H1 (cell line): ENCODE data around the gene AHNAK2. TPM values are rescaled to one million over a fixed set of nuclear protein-coding genes. Genes with fewer than 3 reads are reported as not detected.

ENCODE experiments used
- MAFK ChIP-seq: IDR thresholded peaks from 2 replicates; pipeline ENCODE4 v1.6.1; 2012; ENCODE audit warnings: low read depth, mild to moderate bottlenecking, improper control_type of control experiment, low read length
- POU5F1 ChIP-seq: IDR thresholded peaks from 2 replicates; pipeline ENCODE4 v1.6.1; 2011; ENCODE audit warnings: low read depth, mild to moderate bottlenecking, low read length, moderate library complexity
- RNF2 ChIP-seq: fragments of 200-900, 300-1000 bp; sonication (generic); IDR thresholded peaks from 2 replicates; pipeline ENCODE4 v1.7.1; 2016; ENCODE audit warnings: borderline replicate concordance, low read depth, mild to moderate bottlenecking, antibody characterized with exemption, low read length; ENCODE audit not compliant: poor library complexity, severe bottlenecking; ENCODE audit errors: missing control alignments
- SP1 ChIP-seq: IDR thresholded peaks from 2 replicates; pipeline ENCODE4 v1.6.1; 2011; ENCODE audit warnings: low read depth, low read length
- TCF12 ChIP-seq: IDR thresholded peaks from 2 replicates; pipeline ENCODE4 v1.6.1; 2011; ENCODE audit warnings: low read depth, mild to moderate bottlenecking, low read length
- polyA plus RNA-seq, 7 experiments: library from polyadenylated mRNA; depleted of rRNA in 3 of 7; stranded (reverse) in 5 of 7; unstranded in 2 of 7; fragments of >200 nt in 5 of 7; fragments of 200-250 nt in 2 of 7; gene quantifications; 1 replicate in 5 of 7; 2 replicates in 1 of 7; 4 replicates in 1 of 7; pipeline versions ENCODE4 v1.2.1 to v1.2.3, GENCODE V29; 2011 to 2013; ENCODE audit warnings: missing spikeins in 2 of 7, mixed read lengths in 2 of 7
- total RNA-seq: library from RNA; stranded (reverse); fragmentation: NEBNext Ultra II Directional; extraction: Animal tissue kit (Norgen Biotek cat#: 25700); gene quantifications from 2 replicates; pipeline ENCODE4 v1.2.1, GENCODE V29; 2021
- TF ChIP-seq, protein P1 (sequence below): fragments of 300-600 bp; sonication (generic); IDR thresholded peaks from 2 replicates; pipeline ENCODE4 v1.7.1; 2012; ENCODE audit warnings: low read length, moderate library complexity, mild to moderate bottlenecking, inconsistent platforms; ENCODE audit not compliant: insufficient replicate concordance

AHNAK2 gene
- total and polyA plus RNA-seq, 2 of the 8 experiments (the other 6 are each of a cell fraction or from before 2014, with no cell fraction given): 0.95 to 2.0 TPM

DNA sequence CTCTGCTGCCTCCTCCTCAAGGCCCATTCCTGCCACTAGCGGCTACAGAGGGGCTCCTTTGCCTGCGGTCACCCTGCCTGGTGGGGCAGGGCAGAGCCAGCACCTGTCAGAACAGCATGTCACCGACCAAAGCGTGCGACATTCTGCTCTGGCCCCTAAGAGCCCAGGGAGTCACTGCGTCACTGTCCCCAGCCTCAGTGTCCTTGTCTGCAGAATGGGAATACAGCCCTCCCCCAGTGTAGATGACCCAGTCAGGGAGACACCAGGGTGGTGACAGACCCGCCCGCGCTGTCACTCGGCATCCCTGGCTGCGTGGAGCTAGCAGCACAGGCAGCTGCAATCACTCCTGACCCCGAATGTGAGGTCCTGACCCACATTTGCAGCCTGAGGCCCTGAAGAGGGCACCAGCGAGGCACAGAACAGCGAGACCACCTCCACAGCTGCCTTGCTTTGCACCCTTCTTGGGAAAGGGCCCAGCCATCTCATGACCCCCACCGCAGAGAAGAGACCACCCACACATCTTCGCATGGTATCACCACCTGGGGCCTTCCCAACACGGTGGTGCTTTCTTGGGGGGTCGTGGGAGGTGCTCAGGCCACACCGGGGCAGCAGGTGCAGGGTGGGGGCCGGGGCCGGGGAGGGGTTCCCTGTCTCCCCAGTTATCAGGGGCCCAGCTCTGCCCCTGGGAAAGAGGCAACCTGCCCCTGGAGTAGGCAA is 2.5 kb downstream of the AHNAK2 start (continued):
- TF ChIP-seq, protein P1, sequence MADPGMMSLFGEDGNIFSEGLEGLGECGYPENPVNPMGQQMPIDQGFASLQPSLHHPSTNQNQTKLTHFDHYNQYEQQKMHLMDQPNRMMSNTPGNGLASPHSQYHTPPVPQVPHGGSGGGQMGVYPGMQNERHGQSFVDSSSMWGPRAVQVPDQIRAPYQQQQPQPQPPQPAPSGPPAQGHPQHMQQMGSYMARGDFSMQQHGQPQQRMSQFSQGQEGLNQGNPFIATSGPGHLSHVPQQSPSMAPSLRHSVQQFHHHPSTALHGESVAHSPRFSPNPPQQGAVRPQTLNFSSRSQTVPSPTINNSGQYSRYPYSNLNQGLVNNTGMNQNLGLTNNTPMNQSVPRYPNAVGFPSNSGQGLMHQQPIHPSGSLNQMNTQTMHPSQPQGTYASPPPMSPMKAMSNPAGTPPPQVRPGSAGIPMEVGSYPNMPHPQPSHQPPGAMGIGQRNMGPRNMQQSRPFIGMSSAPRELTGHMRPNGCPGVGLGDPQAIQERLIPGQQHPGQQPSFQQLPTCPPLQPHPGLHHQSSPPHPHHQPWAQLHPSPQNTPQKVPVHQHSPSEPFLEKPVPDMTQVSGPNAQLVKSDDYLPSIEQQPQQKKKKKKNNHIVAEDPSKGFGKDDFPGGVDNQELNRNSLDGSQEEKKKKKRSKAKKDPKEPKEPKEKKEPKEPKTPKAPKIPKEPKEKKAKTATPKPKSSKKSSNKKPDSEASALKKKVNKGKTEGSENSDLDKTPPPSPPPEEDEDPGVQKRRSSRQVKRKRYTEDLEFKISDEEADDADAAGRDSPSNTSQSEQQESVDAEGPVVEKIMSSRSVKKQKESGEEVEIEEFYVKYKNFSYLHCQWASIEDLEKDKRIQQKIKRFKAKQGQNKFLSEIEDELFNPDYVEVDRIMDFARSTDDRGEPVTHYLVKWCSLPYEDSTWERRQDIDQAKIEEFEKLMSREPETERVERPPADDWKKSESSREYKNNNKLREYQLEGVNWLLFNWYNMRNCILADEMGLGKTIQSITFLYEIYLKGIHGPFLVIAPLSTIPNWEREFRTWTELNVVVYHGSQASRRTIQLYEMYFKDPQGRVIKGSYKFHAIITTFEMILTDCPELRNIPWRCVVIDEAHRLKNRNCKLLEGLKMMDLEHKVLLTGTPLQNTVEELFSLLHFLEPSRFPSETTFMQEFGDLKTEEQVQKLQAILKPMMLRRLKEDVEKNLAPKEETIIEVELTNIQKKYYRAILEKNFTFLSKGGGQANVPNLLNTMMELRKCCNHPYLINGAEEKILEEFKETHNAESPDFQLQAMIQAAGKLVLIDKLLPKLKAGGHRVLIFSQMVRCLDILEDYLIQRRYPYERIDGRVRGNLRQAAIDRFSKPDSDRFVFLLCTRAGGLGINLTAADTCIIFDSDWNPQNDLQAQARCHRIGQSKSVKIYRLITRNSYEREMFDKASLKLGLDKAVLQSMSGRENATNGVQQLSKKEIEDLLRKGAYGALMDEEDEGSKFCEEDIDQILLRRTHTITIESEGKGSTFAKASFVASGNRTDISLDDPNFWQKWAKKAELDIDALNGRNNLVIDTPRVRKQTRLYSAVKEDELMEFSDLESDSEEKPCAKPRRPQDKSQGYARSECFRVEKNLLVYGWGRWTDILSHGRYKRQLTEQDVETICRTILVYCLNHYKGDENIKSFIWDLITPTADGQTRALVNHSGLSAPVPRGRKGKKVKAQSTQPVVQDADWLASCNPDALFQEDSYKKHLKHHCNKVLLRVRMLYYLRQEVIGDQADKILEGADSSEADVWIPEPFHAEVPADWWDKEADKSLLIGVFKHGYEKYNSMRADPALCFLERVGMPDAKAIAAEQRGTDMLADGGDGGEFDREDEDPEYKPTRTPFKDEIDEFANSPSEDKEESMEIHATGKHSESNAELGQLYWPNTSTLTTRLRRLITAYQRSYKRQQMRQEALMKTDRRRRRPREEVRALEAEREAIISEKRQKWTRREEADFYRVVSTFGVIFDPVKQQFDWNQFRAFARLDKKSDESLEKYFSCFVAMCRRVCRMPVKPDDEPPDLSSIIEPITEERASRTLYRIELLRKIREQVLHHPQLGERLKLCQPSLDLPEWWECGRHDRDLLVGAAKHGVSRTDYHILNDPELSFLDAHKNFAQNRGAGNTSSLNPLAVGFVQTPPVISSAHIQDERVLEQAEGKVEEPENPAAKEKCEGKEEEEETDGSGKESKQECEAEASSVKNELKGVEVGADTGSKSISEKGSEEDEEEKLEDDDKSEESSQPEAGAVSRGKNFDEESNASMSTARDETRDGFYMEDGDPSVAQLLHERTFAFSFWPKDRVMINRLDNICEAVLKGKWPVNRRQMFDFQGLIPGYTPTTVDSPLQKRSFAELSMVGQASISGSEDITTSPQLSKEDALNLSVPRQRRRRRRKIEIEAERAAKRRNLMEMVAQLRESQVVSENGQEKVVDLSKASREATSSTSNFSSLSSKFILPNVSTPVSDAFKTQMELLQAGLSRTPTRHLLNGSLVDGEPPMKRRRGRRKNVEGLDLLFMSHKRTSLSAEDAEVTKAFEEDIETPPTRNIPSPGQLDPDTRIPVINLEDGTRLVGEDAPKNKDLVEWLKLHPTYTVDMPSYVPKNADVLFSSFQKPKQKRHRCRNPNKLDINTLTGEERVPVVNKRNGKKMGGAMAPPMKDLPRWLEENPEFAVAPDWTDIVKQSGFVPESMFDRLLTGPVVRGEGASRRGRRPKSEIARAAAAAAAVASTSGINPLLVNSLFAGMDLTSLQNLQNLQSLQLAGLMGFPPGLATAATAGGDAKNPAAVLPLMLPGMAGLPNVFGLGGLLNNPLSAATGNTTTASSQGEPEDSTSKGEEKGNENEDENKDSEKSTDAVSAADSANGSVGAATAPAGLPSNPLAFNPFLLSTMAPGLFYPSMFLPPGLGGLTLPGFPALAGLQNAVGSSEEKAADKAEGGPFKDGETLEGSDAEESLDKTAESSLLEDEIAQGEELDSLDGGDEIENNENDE: no peak
- TF ChIP-seq POU5F1 (no peak), RNF2 (no peak), TCF12 (no peak), SP1 (no peak), MAFK (no peak)
